Skeletal muscle satellite cell (primary cell): ENCODE data around the gene RAB9A.
"Not testable (repeated sequence)": the region's sequence is repeated elsewhere in the genome, so short reads cannot be mapped to it uniquely, and the experiment has no call there.

ENCODE experiments used
- H3K27me3 ChIP-seq: 2 replicates; pipeline ENCODE4 v1.7.0; 2013; ENCODE audit warnings: low read length; ENCODE audit not compliant: control insufficient read depth, insufficient read depth
- H3K36me3 ChIP-seq: 2 replicates; pipeline ENCODE4 v1.7.0; 2013; ENCODE audit warnings: mild to moderate bottlenecking, control low read depth, low read length; ENCODE audit not compliant: insufficient read depth
- H3K4me1 ChIP-seq: 2 replicates; pipeline ENCODE4 v1.7.0; 2013; ENCODE audit warnings: low read length; ENCODE audit not compliant: control insufficient read depth, insufficient read depth
- H3K4me2 ChIP-seq: 2 replicates; pipeline ENCODE4 v1.7.0; 2013; ENCODE audit warnings: mild to moderate bottlenecking, low read length
- H3K4me3 ChIP-seq: 2 replicates; pipeline ENCODE4 v1.7.0; 2013; ENCODE audit warnings: low read length
- H3K9ac ChIP-seq: 2 replicates; pipeline ENCODE4 v1.7.0; 2013; ENCODE audit warnings: mild to moderate bottlenecking, low read depth, low read length, moderate library complexity
- H3K9me3 ChIP-seq: replicated peaks from 2 replicates; pipeline ENCODE4 v1.7.0; 2013; ENCODE audit warnings: mild to moderate bottlenecking, control low read depth, low read length

The RAB9A gene

GRCh38 chrX:13703589-13703988, 14.7 kb downstream of the RAB9A start:
- H3K9me3 ChIP-seq, result no peaks in the 10 kb centered on the region
- H3K9ac ChIP-seq, result no peak overlapping the region
- H3K36me3 ChIP-seq, result peaks cover 7% of the 10 kb centered on the region
- H3K4me2 ChIP-seq, result peak overlapping the region; percentile 4
- H3K4me1 ChIP-seq, result peaks cover 12% of the 10 kb centered on the region
- no peaks in the 10 kb centered on the region for H3K27me3 ChIP-seq
- H3K4me3 ChIP-seq, result no peak overlapping the region

DNA sequence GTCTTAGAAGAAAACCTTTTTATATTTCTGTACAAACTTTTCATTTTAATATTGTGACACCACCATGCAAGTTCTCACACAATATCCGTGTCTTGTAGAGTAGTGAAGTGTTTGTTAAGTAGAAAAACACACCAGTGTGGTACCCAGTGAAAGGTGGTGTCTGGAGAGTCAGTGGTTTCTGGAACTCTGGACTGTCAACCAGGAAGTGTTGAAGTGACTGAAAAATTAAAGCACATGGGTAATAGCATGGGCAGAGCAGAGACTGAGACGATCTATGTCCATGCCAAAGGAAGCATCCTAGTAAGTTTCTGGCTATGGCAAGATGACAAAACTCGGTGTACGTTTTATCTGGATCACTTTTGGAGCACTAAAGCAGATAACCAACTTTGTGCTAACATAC, 22.2 kb downstream of the RAB9A start:
- no peaks in the 10 kb centered on the region for H3K4me1 ChIP-seq
- no peaks in the 10 kb centered on the region for H3K27me3 ChIP-seq
- peaks cover 21% of the 10 kb centered on the region for H3K36me3 ChIP-seq
- H3K9me3 ChIP-seq, result no peaks in the 10 kb centered on the region
- no peak overlapping the region for H3K4me3 ChIP-seq
- H3K4me2 ChIP-seq, result no peak overlapping the region
- no peak overlapping the region for H3K9ac ChIP-seq

GRCh38 chrX:13716455-13716854, 27.5 kb downstream of the RAB9A start:
- Histone ChIP-seq H3K36me3 (peaks cover 22% of the 10 kb centered on the region), H3K4me1 (peaks cover 14% of the 10 kb centered on the region), H3K4me3 (no peak overlapping the region), H3K9ac (no peak overlapping the region), H3K27me3 (no peaks in the 10 kb centered on the region), H3K9me3 (no peaks in the 10 kb centered on the region), H3K4me2 (no peak overlapping the region)

DNA sequence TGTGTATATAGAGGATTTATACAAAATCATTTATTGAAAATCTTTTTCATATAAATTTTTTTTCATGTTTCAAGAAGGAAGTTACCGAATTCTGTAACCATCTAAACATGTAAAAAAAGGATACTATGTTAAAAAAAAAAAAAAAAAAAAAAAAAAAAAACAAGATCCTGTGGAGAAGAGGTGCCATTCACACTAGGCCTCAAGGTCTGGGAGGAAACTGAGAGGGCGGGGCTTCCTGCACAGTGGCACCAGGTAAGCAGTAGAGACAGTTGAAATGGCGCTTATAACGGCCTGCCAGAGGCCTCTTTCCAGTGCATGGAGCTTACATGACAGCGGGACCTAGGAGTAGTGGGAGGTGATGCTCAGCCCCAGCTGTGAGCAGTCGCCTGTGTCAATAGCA, 28.0 kb downstream of the RAB9A start:
- Histone ChIP-seq H3K27me3 (no peaks in the 10 kb centered on the region), H3K4me1 (peaks cover 19% of the 10 kb centered on the region), H3K36me3 (peaks cover 17% of the 10 kb centered on the region), H3K9ac (no peak overlapping the region), H3K9me3 (no peaks in the 10 kb centered on the region), H3K4me2 (no peak overlapping the region), H3K4me3 (no peak overlapping the region)

DNA sequence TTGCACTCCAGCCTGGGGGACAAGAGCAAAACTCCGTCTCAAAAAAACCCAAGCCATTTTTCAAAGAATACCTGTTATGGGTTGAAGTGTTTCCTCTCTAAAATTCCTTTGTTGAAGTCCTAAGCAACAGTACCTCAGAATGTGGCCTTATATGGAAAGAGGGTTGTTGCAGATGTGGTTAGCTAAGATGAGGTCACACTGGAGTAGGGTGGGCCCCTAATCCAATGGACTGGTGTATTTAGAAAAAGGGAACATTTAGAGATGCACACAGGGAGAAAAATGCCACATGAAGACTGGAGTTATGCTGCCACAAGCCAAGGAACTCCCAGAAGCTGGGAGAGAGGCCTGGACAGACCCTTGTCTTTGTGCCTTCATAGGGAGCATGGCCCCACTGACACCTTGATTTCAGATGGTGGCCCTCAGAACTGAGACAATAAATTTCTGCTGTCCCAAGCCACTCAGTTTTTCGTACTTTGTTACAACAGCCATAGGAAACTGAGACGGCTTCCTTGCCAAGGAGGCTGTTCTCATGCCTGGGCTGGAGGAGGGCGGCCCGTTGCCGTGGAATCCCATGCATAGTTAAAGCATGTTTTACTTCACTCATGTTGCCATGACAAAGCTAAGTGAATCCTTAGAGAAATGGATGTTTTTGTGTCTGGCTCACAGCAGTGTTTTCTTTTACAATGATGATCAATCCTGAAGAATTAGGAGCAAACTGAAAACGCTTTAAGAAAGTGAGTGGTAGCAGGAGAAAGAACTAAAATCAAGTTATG, 29.0 kb downstream of the RAB9A start:
- no peak overlapping the region for H3K4me3 ChIP-seq
- H3K4me2 ChIP-seq, result no peak overlapping the region
- no peaks in the 10 kb centered on the region for H3K27me3 ChIP-seq
- no peaks in the 10 kb centered on the region for H3K9me3 ChIP-seq
- peaks cover 26% of the 10 kb centered on the region for H3K4me1 ChIP-seq
- H3K9ac ChIP-seq, result peak overlapping the region; percentile 13
- H3K36me3 ChIP-seq, result peaks cover 13% of the 10 kb centered on the region

DNA sequence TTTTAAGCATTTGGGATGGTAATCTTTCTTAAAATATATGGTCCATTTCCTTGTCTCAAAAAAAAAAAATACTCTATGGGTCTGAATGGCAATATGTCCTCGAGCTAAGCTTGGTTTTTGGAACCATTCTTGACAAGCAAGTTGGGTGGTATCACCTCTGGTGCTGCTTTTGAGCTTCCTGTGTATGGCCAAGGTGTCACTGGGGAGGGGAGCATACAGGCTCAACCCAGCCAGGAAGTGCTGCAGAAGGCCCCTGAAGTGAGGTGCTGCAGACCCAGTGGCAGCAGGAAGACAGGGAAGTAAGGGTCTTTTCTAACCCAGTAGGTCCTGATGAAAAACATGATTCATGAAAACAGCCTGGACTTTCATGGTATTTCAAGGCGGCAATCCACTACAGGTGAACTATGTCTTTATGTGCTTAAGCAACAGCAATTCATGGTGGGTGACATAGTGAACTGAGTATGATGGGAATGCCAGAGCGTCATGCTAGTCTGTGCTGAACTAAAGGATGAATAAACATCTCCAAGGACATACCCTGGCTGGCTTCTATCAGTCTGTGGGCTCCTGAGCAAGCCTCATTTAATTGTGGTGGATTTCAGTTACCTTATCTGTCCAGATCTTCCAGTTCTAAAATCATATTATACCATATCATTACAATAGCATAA, 30.4 kb downstream of the RAB9A start:
- Histone ChIP-seq H3K4me2 (no peak overlapping the region), H3K36me3 (peaks cover 13% of the 10 kb centered on the region), H3K27me3 (no peaks in the 10 kb centered on the region)

DNA sequence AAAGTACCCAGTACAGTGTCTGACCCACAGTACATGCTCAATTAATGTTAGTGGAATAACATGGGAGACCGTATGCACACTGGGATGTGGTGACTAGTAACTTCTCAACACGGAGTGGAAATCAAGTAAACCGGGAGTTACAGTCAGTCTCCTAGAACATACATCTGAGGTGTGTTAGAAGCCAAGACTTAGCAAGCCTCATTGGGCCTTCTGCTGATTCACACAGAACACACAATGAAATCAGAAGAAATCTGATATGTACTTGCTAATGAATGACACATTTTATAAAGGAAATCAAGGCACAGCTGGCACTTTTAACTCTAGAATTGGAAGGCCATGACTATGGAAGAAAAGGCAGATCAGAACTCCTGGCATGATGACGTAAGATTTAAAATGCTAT, 32.4 kb downstream of the RAB9A start:
- H3K4me2 ChIP-seq, result peak overlapping the region; percentile 12
- peaks cover 13% of the 10 kb centered on the region for H3K36me3 ChIP-seq
- H3K27me3 ChIP-seq, result no peaks in the 10 kb centered on the region
- no peak overlapping the region for H3K4me3 ChIP-seq
- H3K4me1 ChIP-seq, result peaks cover 26% of the 10 kb centered on the region
- H3K9me3 ChIP-seq, result no peaks in the 10 kb centered on the region
- no peak overlapping the region for H3K9ac ChIP-seq

More for the DNA sequence above, 30.4 kb downstream of the RAB9A start:
- Histone ChIP-seq H3K4me1 (peaks cover 26% of the 10 kb centered on the region), H3K4me3 (no peak overlapping the region), H3K9ac (no peak overlapping the region), H3K9me3 (no peaks in the 10 kb centered on the region)

DNA sequence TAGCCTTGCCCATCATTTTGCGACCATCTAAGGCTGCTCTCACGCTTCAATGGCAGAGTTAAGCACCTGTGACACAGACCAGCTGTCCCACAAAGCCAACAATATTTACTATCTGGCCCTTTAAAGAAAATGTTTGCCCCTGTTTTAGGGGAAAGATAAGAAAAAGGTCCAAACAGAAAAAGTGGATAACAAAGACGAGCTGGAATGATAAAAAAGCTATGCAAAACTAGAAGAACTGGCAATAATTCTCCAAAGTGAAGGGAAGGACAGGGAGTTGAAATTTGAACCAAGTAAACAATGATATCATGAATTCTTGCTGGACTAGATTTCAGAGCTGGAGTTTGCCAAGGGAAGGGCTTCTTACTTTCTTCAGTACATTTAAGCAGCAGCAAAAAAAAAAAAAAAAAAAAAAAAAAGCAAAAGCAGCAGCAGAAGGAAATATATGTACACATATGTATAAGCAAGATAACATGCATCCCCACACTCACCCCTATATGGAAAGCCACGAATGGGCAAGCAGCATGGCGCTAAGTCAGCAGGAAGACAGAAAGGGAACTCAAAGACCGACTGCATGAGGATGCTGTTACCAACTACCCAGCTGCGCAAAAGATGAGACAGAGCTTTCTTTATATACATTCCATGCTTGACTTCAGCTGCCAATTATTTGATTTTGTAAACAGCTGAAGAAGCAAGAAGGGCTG, 33.0 kb downstream of the RAB9A start:
- Histone ChIP-seq H3K27me3 (no peaks in the 10 kb centered on the region), H3K4me3 (no peak overlapping the region), H3K36me3 (peaks cover 10% of the 10 kb centered on the region), H3K9me3 (no peaks in the 10 kb centered on the region), H3K9ac (no peak overlapping the region), H3K4me1 (peaks cover 26% of the 10 kb centered on the region), H3K4me2 (peak overlapping the region; percentile 12)

DNA sequence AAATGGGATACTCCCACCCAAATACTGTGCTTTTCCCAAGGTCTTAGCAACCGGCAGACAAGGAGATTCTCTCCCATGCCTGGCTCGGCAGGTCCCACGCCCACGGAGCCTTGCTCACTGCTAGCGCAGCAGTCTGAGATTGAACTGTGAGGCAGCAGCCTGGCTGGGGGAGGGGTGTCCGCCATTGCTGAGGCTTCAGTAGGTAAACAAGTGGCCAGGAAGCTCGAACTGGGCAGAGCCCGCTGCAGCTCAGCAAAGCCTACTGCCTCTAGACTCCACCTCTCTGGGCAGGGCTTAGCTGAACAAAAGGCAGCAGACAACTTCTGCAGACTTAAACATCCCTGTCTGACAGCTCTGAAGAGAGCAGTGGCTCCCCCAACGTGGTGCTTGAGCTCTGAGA, 36.0 kb downstream of the RAB9A start:
- H3K36me3 ChIP-seq, H3K9ac ChIP-seq, H3K9me3 ChIP-seq, H3K4me2 ChIP-seq, H3K27me3 ChIP-seq, H3K4me3 ChIP-seq: not testable (repeated sequence)
- H3K4me1 ChIP-seq, result peaks cover 16% of the 10 kb centered on the region

DNA sequence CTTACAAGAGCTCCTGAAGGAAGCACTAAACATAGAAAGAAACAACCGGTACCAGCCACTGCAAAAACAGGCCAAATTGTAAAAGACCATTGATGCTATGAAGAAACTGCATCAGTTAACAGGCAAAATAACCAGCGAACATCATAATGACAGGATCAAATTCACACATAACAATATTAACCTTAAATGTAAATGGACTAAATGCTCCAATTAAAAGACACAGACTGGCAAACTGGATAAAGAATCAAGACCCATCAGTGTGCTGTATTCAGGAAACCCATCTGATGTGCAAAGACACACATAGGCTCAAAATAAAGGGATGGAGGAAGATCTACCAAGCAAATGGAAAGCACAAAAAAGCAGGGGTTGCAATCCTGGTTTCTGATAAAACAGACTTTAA, 37.7 kb downstream of the RAB9A start:
- H3K9ac ChIP-seq, H3K36me3 ChIP-seq, H3K27me3 ChIP-seq, H3K9me3 ChIP-seq, H3K4me2 ChIP-seq, H3K4me3 ChIP-seq: not testable (repeated sequence)
- peaks cover 10% of the 10 kb centered on the region for H3K4me1 ChIP-seq

DNA sequence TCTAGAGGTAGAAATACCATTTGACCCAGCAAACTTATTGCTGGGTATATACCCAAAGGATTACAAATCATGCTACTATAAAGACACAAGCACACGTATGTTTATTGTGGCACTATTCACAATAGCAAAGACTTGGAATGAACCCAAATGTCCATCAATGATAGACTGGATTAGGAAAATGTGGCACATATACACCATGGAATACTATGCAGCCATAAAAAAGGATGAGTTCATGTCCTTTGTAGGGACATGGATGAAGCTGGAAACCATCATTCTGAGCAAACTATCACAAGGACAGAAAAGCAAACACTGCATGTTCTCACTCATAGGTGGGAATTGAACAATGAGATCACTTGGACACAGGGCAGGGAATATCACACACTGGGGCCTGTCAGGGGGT, 41.6 kb downstream of the RAB9A start:
- H3K9me3 ChIP-seq, H3K4me1 ChIP-seq, H3K9ac ChIP-seq, H3K27me3 ChIP-seq, H3K4me3 ChIP-seq, H3K4me2 ChIP-seq, H3K36me3 ChIP-seq: not testable (repeated sequence)
